Effector CD4-positive, alpha-beta T cell (primary cell): Measurements from ENCODE around the gene TMEM272.

Experiments used
- DNase-seq: peaks from one replicate; pipeline ENCODE4 v3.0.0-alpha.2; 2020
- total RNA-seq: gene quantifications from one replicate; lab custom pipeline; 2026; lab: John Stamatoyannopoulos, UW

TMEM272 gene
- 3.0 reads per million, percentile 10 among the genes with 10 or more reads in this experiment for total RNA-seq

- peak; percentile 27 for DNase-seq
These were observed at the start of gene TMEM272 for GRCh38 chr13:51844862-51845573. Gene TMEM272 (minus strand): TSS chr13:51845177. CDS start chr13:51838530, 6,647 bp downstream.

GRCh38 chr13:51894239-51894638 is 49.3 kb upstream of the TMEM272 start:
- no peak for DNase-seq

- no peak for DNase-seq
These were observed 47.7 kb upstream of the TMEM272 start for GRCh38 chr13:51892657-51893056.

- no peak for DNase-seq
These were observed 42.5 kb upstream of the TMEM272 start for GRCh38 chr13:51887468-51887867.

- no peak for DNase-seq
These were observed 40.7 kb upstream of the TMEM272 start for GRCh38 chr13:51885651-51886050.

GRCh38 chr13:51883226-51883600 is 38.2 kb upstream of the TMEM272 start:
- no peak for DNase-seq

GRCh38 chr13:51882570-51883225 is 37.7 kb upstream of the TMEM272 start:
- DNase-seq = no peak

- no peak for DNase-seq
These were observed 36.3 kb upstream of the TMEM272 start for GRCh38 chr13:51881296-51881695.

- DNase-seq = no peak
These were observed 34.2 kb upstream of the TMEM272 start for GRCh38 chr13:51879133-51879532.

- DNase-seq = no peak
These were observed 29.7 kb upstream of the TMEM272 start for GRCh38 chr13:51874651-51875050.

GRCh38 chr13:51873837-51874236 is 28.9 kb upstream of the TMEM272 start:
- DNase-seq = no peak

- DNase-seq = no peak
These were observed 28.3 kb upstream of the TMEM272 start for GRCh38 chr13:51873117-51873798.

- no peak for DNase-seq
These were observed 25.6 kb upstream of the TMEM272 start for GRCh38 chr13:51870616-51871015.

GRCh38 chr13:51869916-51870315 is 24.9 kb upstream of the TMEM272 start:
- DNase-seq = no peak

- DNase-seq = no peak
These were observed 22.1 kb upstream of the TMEM272 start for GRCh38 chr13:51867062-51867461.

- no peak for DNase-seq
These were observed 20.9 kb upstream of the TMEM272 start for GRCh38 chr13:51865838-51866237.

GRCh38 chr13:51862957-51863356 is 18.0 kb upstream of the TMEM272 start:
- DNase-seq = no peak

GRCh38 chr13:51861723-51862300 is 16.8 kb upstream of the TMEM272 start, which contains the start of gene CCDC70:
Gene CCDC70 (plus strand): TSS chr13:51861969. CDS start chr13:51865412, 3,443 bp downstream.
- no peak for DNase-seq

- no peak for DNase-seq
These were observed 13.7 kb upstream of the TMEM272 start for GRCh38 chr13:51858433-51859247.

- no peak for DNase-seq
These were observed 12.0 kb upstream of the TMEM272 start for GRCh38 chr13:51856998-51857397.

GRCh38 chr13:51856027-51856736 is 11.2 kb upstream of the TMEM272 start:
- DNase-seq = no peak
